Caco-2 (cell line): ENCODE results near the gene GMNC. TPM values are rescaled to one million over a fixed set of nuclear protein-coding genes. Genes with fewer than 3 reads are reported as not detected.

Experiments
- BruUV-seq: library from RNA; stranded (reverse); fragments of 400-500 nt; replicated peaks from 2 replicates; lab custom pipeline; 2021; lab: Mats Ljungman, UMichigan
- CTCF ChIA-PET: fragments of 300-600 bp; sonication (Branson Sonifier 250); formaldehyde crosslinking; loops from one replicate; lab custom pipeline; 2022; ENCODE audit warnings: antibody characterized with exemption; lab: Charles Lee
- POLR2A ChIA-PET: fragments of 300-600 bp; sonication (Branson Sonifier 250); formaldehyde crosslinking; loops from one replicate; lab custom pipeline; 2022; ENCODE audit warnings: antibody characterized with exemption; lab: Charles Lee
- DNase-seq, 2 experiments: peaks; one replicate each; pipeline versions ENCODE4 v3.0.0 to v3.0.0-alpha.2; 2020 to 2022
- H3K27me3 ChIP-seq: replicated peaks from 2 replicates; pipeline ENCODE4 v1.6.0; 2011; ENCODE audit warnings: low read length; ENCODE audit not compliant: control insufficient read depth, insufficient read depth
- H3K36me3 ChIP-seq: 2 replicates; pipeline ENCODE4 v1.5.1; 2011; ENCODE audit warnings: low read length; ENCODE audit not compliant: control insufficient read depth, insufficient read depth
- H3K4me1 ChIP-seq: fragments of 250-450 bp; sonication (Bioruptor Pico); 2 replicates; pipeline ENCODE4 v1.5.1; 2020; ENCODE audit warnings: mild to moderate bottlenecking
- H3K4me3 ChIP-seq: 2 replicates; pipeline ENCODE4 v1.5.1; 2011; ENCODE audit warnings: low read depth, mild to moderate bottlenecking, control low read depth, low read length
- H3K9me3 ChIP-seq: fragments of 250-450 bp; sonication (Bioruptor Pico); 2 replicates; pipeline ENCODE4 v1.5.1; 2020; ENCODE audit warnings: mild to moderate bottlenecking, moderate library complexity
- H3K27ac Mint-ChIP-seq: one replicate; pipeline ENCODE4 v1.8.0; 2022; ENCODE audit warnings: mixed read lengths; ENCODE audit not compliant: unreplicated experiment
- H3K27me3 Mint-ChIP-seq: one replicate; pipeline ENCODE4 v1.8.0; 2022; ENCODE audit warnings: mixed read lengths; ENCODE audit not compliant: insufficient read depth, unreplicated experiment
- H3K36me3 Mint-ChIP-seq: one replicate; pipeline ENCODE4 v1.8.0; 2022; ENCODE audit warnings: mild to moderate bottlenecking, mixed read lengths; ENCODE audit not compliant: insufficient read depth, unreplicated experiment
- H3K4me1 Mint-ChIP-seq: one replicate; pipeline ENCODE4 v1.8.0; 2022; ENCODE audit warnings: low read depth, mixed read lengths; ENCODE audit not compliant: unreplicated experiment
- H3K4me3 Mint-ChIP-seq: one replicate; pipeline ENCODE4 v1.8.0; 2022; ENCODE audit warnings: mild to moderate bottlenecking, moderate library complexity, mixed read lengths; ENCODE audit not compliant: unreplicated experiment
- H3K9me3 Mint-ChIP-seq: one replicate; pipeline ENCODE4 v1.8.0; 2022; ENCODE audit warnings: mixed read lengths; ENCODE audit not compliant: unreplicated experiment
- intact Hi-C: fragments of 100-400 bp; cut with micrococcal nuclease; formaldehyde crosslinking; loops from one replicate; pipeline ENCODE4 v1.10.0; 2022; ENCODE audit not compliant: unreplicated experiment
- total RNA-seq: library from RNA; stranded (reverse); gene quantifications from 2 replicates; pipeline ENCODE4 v1.2.3, GENCODE V29; 2022
- TF ChIP-seq, protein P1 (sequence below), 2 experiments: fragments of 200-600 bp in 1 of 2; IDR thresholded peaks; 1 replicate in 1 of 2; 2 replicates in 1 of 2; pipeline versions ENCODE4 v1.5.1 to v1.8.0; 2011 to 2022; ENCODE audit warnings: antibody characterized with exemption in 1 of 2, control low read depth in 1 of 2, inconsistent platforms in 1 of 2, low read depth in 1 of 2, low read length in 1 of 2, mild to moderate bottlenecking in 1 of 2, moderate library complexity in 1 of 2; ENCODE audit not compliant: insufficient read depth in 1 of 2, severe bottlenecking in 1 of 2, unreplicated experiment in 1 of 2

Gene GMNC
- total RNA-seq, 1 experiment from 2014 or later, result not detected

DNA sequence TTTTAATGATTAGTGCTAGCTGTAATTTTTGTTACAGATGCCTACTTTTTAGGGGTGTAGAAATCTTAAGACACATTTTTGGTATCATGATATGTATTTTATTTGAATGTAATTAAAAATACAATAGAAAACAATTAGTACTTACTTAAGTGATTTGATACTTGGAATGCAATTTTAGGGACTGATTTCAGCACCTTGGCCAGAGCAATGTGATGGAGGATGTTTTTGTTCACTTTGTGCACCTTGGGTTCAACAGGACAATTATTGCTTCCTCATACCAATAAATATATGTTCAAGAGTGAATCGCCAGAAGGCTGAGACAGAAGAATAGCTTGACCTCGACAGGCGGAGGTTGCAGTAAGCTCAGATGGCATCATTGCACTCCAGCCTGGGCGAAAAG lies 22.3 kb downstream of the GMNC start:
- H3K9me3 Mint-ChIP-seq, result no peaks in the 10 kb centered on the region
- H3K4me1 ChIP-seq, result no peaks in the 10 kb centered on the region
- no peaks in the 10 kb centered on the region for H3K36me3 Mint-ChIP-seq
- DNase-seq, result no peak
- no peaks in the 10 kb centered on the region for H3K27me3 ChIP-seq
- no peaks in the 10 kb centered on the region for H3K4me1 Mint-ChIP-seq
- CTCF ChIA-PET, result no interaction called here
- H3K4me3 Mint-ChIP-seq, result no peak overlapping the region
- no TSS peak for BruUV-seq
- H3K27ac Mint-ChIP-seq, result no peak overlapping the region
- H3K36me3 ChIP-seq, result no peaks in the 10 kb centered on the region
- peaks cover 6% of the 10 kb centered on the region for H3K27me3 Mint-ChIP-seq
- no peaks in the 10 kb centered on the region for H3K9me3 ChIP-seq
- TF ChIP-seq, protein P1, sequence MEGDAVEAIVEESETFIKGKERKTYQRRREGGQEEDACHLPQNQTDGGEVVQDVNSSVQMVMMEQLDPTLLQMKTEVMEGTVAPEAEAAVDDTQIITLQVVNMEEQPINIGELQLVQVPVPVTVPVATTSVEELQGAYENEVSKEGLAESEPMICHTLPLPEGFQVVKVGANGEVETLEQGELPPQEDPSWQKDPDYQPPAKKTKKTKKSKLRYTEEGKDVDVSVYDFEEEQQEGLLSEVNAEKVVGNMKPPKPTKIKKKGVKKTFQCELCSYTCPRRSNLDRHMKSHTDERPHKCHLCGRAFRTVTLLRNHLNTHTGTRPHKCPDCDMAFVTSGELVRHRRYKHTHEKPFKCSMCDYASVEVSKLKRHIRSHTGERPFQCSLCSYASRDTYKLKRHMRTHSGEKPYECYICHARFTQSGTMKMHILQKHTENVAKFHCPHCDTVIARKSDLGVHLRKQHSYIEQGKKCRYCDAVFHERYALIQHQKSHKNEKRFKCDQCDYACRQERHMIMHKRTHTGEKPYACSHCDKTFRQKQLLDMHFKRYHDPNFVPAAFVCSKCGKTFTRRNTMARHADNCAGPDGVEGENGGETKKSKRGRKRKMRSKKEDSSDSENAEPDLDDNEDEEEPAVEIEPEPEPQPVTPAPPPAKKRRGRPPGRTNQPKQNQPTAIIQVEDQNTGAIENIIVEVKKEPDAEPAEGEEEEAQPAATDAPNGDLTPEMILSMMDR (IDR thresholded peaks at IDR 0.05; ENCODE audit: insufficient read depth in 1 of 2, low read depth in 1 of 2, low read length in 1 of 2, severe bottlenecking in 1 of 2, unreplicated experiment in 1 of 2), result no peak
- intact Hi-C loops, result no loop called here
- POLR2A ChIA-PET, result no interaction called here
- H3K4me3 ChIP-seq, result no peak overlapping the region

DNA sequence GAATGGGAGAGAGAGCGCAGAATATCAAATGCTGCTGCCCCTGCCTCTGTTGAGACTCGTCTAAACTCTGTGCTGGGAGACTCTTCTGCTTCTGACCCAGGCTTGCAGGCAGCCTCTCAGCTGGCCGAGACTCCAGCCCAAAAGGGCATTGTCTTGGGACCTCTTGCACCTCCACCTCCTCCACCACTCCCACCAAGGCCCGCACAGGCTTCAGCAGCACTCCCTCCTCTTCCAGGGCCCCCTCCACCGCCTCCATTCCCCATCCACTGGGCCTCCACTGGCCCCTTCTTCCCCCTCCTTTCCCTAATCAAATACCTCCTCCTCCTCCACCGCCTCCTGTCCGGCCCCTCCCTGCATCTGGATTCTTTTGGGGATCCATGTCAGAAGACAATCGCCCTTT lies 31.3 kb downstream of the GMNC start:
- TF ChIP-seq, protein P1 (IDR thresholded peaks at IDR 0.05; ENCODE audit: insufficient read depth in 1 of 2, low read depth in 1 of 2, low read length in 1 of 2, severe bottlenecking in 1 of 2, unreplicated experiment in 1 of 2), result no peak
- DNase-seq, result no peak
- BruUV-seq, result no TSS peak
- CTCF ChIA-PET, result no interaction called here
- H3K9me3 ChIP-seq, result no peaks in the 10 kb centered on the region
- no peaks in the 10 kb centered on the region for H3K27me3 ChIP-seq
- intact Hi-C loops, result no loop called here
- H3K4me3 ChIP-seq, result no peak overlapping the region
- POLR2A ChIA-PET, result no interaction called here
- H3K4me3 Mint-ChIP-seq, result no peak overlapping the region
- no peaks in the 10 kb centered on the region for H3K4me1 Mint-ChIP-seq
- H3K9me3 Mint-ChIP-seq, result no peaks in the 10 kb centered on the region
- H3K27ac Mint-ChIP-seq, result no peak overlapping the region
- no peaks in the 10 kb centered on the region for H3K36me3 Mint-ChIP-seq
- H3K27me3 Mint-ChIP-seq, result peaks cover 9% of the 10 kb centered on the region
- no peaks in the 10 kb centered on the region for H3K36me3 ChIP-seq
- no peaks in the 10 kb centered on the region for H3K4me1 ChIP-seq

DNA sequence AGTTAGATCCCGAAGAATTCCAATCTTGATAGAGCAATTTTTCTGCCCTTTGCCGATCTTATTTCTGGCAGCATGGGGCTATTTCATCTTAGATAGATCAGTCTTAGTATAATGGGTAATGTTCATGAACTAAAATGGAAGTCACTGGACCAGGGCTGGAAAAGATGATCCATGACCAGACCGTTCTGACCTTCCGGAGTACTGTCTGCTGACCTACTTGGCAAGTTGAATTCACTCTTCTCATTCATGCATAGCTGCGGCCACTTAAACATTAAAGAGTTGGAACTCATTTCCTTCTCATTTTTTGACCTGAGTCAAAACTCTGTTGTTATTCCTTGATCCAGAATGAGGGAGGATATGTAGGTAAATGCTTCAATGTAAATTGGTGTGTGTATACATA lies 32.5 kb downstream of the GMNC start:
- POLR2A ChIA-PET, result no interaction called here

More for the DNA sequence above, 32.5 kb downstream of the GMNC start:
- Histone ChIP-seq H3K4me1 (no peaks in the 10 kb centered on the region), H3K27me3 (no peaks in the 10 kb centered on the region), H3K4me3 (no peak overlapping the region), H3K9me3 (no peaks in the 10 kb centered on the region), H3K36me3 (no peaks in the 10 kb centered on the region)
- intact Hi-C loops, result no loop called here
- Mint-ChIP-seq H3K27ac (no peak overlapping the region), H3K4me3 (no peak overlapping the region), H3K4me1 (no peaks in the 10 kb centered on the region), H3K9me3 (no peaks in the 10 kb centered on the region), H3K36me3 (no peaks in the 10 kb centered on the region), H3K27me3 (peaks cover 14% of the 10 kb centered on the region)
- TF ChIP-seq, protein P1 (IDR thresholded peaks at IDR 0.05; ENCODE audit: insufficient read depth in 1 of 2, low read depth in 1 of 2, low read length in 1 of 2, severe bottlenecking in 1 of 2, unreplicated experiment in 1 of 2), result no peak
- CTCF ChIA-PET, result no interaction called here
- no peak for DNase-seq
- BruUV-seq, result no TSS peak
